OCI-LY7 (cell line): ENCODE measurements around the gene LRRC28.

Source experiments
- EZH2phosphoT487 ChIP-seq: fragments of 200-600 bp; sonication (generic); IDR thresholded peaks from 2 replicates; pipeline ENCODE4 v1.6.1; 2018; ENCODE audit warnings: low read depth, borderline replicate concordance, mild to moderate bottlenecking, mixed run types, antibody characterized with exemption, low read length, moderate library complexity, mixed read lengths
- TF ChIP-seq, protein P1 (sequence below): fragments of 200-600 bp; sonication (generic); conservative IDR thresholded peaks from 2 replicates; pipeline ENCODE4 v1.5.1; 2014; ENCODE audit warnings: mild to moderate bottlenecking, antibody characterized with exemption, low read length, moderate library complexity, mixed read lengths

DNA sequence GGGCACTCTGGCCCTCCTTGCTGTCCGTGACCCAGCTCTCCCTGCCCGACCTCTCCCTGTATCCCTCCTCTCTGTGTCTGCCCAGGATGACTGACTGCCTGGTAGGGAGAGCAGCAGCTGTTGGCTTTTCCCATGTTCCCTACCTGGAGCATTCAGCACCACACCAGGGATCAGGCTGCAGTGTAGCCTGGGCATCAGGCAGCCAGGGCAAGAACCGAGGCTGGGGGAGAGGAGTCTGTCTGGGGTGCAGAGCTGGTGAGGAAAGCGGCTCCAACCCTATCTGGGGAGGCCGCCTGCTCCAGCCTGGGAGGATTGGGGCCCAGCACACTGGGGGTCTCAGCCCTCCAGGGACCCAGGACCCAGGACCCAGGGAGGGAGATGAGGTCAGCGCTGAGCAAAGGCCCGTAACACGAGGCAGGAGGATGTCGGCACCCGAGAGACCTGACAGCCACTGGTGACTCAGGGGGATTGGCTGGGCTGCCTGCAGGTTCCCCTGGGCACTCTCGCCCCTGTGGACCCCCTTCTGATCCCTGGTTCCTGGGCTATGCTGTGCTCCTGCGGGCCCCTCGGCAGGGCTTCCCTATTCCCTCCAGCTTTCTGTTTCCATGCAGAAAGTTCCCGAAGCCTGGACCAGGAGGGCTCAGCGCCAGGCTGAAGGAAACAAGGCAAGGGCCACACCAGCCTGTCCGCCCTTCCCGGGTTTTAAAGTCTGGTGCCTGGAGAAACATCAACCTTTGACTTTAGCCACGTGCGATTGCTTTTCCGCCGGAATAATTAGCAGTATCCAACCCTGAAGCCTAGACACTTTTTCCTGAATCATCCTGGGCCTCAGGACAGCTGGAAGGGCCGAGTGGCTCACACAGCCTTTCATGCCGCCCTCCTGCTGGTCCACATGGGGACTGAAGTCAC is 186.3 kb downstream of the LRRC28 start:
- TF ChIP-seq, protein P1, sequence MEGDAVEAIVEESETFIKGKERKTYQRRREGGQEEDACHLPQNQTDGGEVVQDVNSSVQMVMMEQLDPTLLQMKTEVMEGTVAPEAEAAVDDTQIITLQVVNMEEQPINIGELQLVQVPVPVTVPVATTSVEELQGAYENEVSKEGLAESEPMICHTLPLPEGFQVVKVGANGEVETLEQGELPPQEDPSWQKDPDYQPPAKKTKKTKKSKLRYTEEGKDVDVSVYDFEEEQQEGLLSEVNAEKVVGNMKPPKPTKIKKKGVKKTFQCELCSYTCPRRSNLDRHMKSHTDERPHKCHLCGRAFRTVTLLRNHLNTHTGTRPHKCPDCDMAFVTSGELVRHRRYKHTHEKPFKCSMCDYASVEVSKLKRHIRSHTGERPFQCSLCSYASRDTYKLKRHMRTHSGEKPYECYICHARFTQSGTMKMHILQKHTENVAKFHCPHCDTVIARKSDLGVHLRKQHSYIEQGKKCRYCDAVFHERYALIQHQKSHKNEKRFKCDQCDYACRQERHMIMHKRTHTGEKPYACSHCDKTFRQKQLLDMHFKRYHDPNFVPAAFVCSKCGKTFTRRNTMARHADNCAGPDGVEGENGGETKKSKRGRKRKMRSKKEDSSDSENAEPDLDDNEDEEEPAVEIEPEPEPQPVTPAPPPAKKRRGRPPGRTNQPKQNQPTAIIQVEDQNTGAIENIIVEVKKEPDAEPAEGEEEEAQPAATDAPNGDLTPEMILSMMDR, result no peak
- no peak for TF ChIP-seq EZH2phosphoT487
